PFSK-1 (cell line): ENCODE measurements around the gene PPP4R2.

ENCODE experiments used
- FOXP2 ChIP-seq: optimal IDR thresholded peaks from 2 replicates; pipeline ENCODE3; 2011; ENCODE audit warnings: borderline replicate concordance, control low read depth, inconsistent platforms; ENCODE audit not compliant: insufficient read depth; ENCODE audit errors: extremely low read length, extremely low read depth
- POLR2AphosphoS5 ChIP-seq: IDR thresholded peaks from 2 replicates; pipeline ENCODE4 v1.6.1; 2012; ENCODE audit warnings: low read depth, mild to moderate bottlenecking, control low read depth, low read length, moderate library complexity
- SIN3A ChIP-seq: IDR thresholded peaks from 2 replicates; pipeline ENCODE4 v1.6.1; 2012; ENCODE audit warnings: mild to moderate bottlenecking, low read length, moderate library complexity, borderline replicate concordance; ENCODE audit not compliant: insufficient read depth
- TAF1 ChIP-seq: IDR thresholded peaks from 2 replicates; pipeline ENCODE4 v1.6.1; 2012; ENCODE audit warnings: low read length, control low read depth, borderline replicate concordance; ENCODE audit not compliant: insufficient read depth
- TF ChIP-seq, protein P1 (sequence below), 2 experiments: IDR thresholded peaks; 2 replicates each; pipeline versions ENCODE4 v1.6.1 to v1.8.0; 2011 to 2012; ENCODE audit warnings: low read depth in 2 of 2, low read length in 2 of 2, control low read depth in 1 of 2, inconsistent platforms in 1 of 2, mild to moderate bottlenecking in 1 of 2, moderate library complexity in 1 of 2; ENCODE audit not compliant: insufficient read depth in 1 of 2

DNA sequence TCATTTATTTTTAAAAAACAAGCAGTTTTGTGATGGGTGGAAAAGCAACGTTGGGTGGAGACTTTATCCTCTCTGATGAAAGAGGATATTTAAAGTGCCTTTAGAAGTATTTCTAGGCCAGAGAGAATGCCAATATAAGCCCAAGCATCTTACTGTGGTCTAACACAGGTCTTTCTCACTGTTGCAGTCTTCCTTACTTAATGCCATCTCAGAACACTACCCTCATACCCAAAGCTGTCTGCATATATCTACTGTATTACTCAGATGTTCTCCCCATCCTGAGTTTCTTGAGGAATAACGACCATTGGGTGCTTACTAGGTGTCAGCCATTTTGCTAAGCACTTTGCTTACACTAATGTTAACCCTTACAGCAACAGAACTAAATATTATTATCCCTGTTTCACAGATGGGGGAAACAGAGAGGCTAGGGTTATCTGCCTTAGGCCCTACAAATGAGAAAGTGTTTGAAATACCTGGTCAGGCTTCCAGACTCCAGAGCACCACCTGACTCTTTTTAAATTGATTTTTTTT lies 35.0 kb downstream of the PPP4R2 start:
- TF ChIP-seq TAF1 (no peak), SIN3A (no peak), POLR2AphosphoS5 (no peak), FOXP2 (no peak)
- TF ChIP-seq, protein P1, sequence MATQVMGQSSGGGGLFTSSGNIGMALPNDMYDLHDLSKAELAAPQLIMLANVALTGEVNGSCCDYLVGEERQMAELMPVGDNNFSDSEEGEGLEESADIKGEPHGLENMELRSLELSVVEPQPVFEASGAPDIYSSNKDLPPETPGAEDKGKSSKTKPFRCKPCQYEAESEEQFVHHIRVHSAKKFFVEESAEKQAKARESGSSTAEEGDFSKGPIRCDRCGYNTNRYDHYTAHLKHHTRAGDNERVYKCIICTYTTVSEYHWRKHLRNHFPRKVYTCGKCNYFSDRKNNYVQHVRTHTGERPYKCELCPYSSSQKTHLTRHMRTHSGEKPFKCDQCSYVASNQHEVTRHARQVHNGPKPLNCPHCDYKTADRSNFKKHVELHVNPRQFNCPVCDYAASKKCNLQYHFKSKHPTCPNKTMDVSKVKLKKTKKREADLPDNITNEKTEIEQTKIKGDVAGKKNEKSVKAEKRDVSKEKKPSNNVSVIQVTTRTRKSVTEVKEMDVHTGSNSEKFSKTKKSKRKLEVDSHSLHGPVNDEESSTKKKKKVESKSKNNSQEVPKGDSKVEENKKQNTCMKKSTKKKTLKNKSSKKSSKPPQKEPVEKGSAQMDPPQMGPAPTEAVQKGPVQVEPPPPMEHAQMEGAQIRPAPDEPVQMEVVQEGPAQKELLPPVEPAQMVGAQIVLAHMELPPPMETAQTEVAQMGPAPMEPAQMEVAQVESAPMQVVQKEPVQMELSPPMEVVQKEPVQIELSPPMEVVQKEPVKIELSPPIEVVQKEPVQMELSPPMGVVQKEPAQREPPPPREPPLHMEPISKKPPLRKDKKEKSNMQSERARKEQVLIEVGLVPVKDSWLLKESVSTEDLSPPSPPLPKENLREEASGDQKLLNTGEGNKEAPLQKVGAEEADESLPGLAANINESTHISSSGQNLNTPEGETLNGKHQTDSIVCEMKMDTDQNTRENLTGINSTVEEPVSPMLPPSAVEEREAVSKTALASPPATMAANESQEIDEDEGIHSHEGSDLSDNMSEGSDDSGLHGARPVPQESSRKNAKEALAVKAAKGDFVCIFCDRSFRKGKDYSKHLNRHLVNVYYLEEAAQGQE (IDR thresholded peaks at IDR 0.05; ENCODE audit: insufficient read depth in 1 of 2, low read depth in 2 of 2, low read length in 2 of 2): no peak
